HCT116 (cell line): ENCODE results near the gene NEDD4L. TPM values are rescaled to one million over a fixed set of nuclear protein-coding genes. Genes with fewer than 3 reads are reported as not detected.

Experiments
- ATAC-seq: fragments of 200-7000 bp; cut with Tn5 transposase; 2 replicates; pipeline ENCODE4 v1.9.1; 2020; ENCODE audit warnings: mild to moderate bottlenecking, moderate library complexity
- BruUV-seq: library from RNA; stranded (reverse); fragments of 400-500 nt; replicated peaks from 2 replicates; lab custom pipeline; 2021; lab: Mats Ljungman, UMichigan
- CTCF ChIA-PET: fragments of 300-600 bp; sonication (Branson Sonifier 250); formaldehyde crosslinking; loops from one replicate; lab custom pipeline; 2021; ENCODE audit warnings: antibody characterized with exemption; lab: Charles Lee
- POLR2A ChIA-PET: fragments of 300-600, 350-600 bp; sonication (Branson Sonifier 250); formaldehyde crosslinking; loops from one replicate; lab custom pipeline; 2021; ENCODE audit warnings: antibody characterized with exemption; lab: Charles Lee
- RAD21 ChIA-PET, 2 experiments: fragments of 300-600 bp; sonication (Branson Sonifier 250); formaldehyde crosslinking; loops; one replicate each; lab custom pipeline; 2023; ENCODE audit warnings: low total read pairs in 2 of 2; ENCODE audit not compliant: uncharacterized antibody in 2 of 2, unreplicated experiment in 2 of 2, low non-redundant PET in 1 of 2; lab: Charles Lee
- DNase-seq: peaks from one replicate; pipeline ENCODE4 v3.0.0-alpha.2; 2010; ENCODE audit warnings: low read depth, low spot score
- H2AFZ ChIP-seq: fragments of 200-600 bp; shearing (Covaris generic), sonication (generic); 2 replicates; pipeline ENCODE4 v1.6.1; 2017; ENCODE audit warnings: low read depth, mixed run types, mixed read lengths, antibody characterized with exemption, low read length; ENCODE audit not compliant: poor library complexity, severe bottlenecking
- H3K27ac ChIP-seq: 2 replicates; pipeline ENCODE4 v1.5.1; 2012; ENCODE audit warnings: low read depth, low read length
- H3K27me3 ChIP-seq: fragments of 200-600 bp; sonication (generic); 2 replicates; pipeline ENCODE4 v1.6.1; 2016; ENCODE audit warnings: mixed run types, low read length, mixed read lengths; ENCODE audit not compliant: insufficient read depth
- H3K36me3 ChIP-seq, 2 experiments: fragments of 200-500 bp in 1 of 2; fragments of 200-600 bp in 1 of 2; sonication (Bioruptor generic) in 1 of 2; sonication (generic) in 1 of 2; 2 replicates each; pipeline versions ENCODE4 v1.5.1 to v1.6.1; 2014 to 2016; ENCODE audit warnings: low read length in 2 of 2, inconsistent platforms in 1 of 2, mixed read lengths in 1 of 2, mixed run types in 1 of 2; ENCODE audit not compliant: insufficient read depth in 2 of 2, control insufficient read depth in 1 of 2
- H3K4me1 ChIP-seq, 2 experiments: fragments of 200-600 bp in 1 of 2; sonication (generic) in 1 of 2; 2 replicates each; pipeline versions ENCODE4 v1.5.1 to v1.6.1; 2012 to 2017; ENCODE audit warnings: low read length in 2 of 2, inconsistent platforms in 1 of 2, mild to moderate bottlenecking in 1 of 2, mixed read lengths in 1 of 2, mixed run types in 1 of 2, moderate library complexity in 1 of 2; ENCODE audit not compliant: insufficient read depth in 2 of 2, control insufficient read depth in 1 of 2
- H3K4me2 ChIP-seq: fragments of 200-600 bp; sonication (generic); 2 replicates; pipeline ENCODE4 v1.6.1; 2017; ENCODE audit warnings: mixed run types, low read length, mixed read lengths
- H3K4me3 ChIP-seq, 2 experiments: fragments of 200-600 bp in 1 of 2; sonication (generic) in 1 of 2; replicated peaks in 1 of 2; 2 replicates each; pipeline ENCODE4 v1.5.1; 2011 to 2016; ENCODE audit warnings: low read length in 2 of 2, control low read depth in 1 of 2, low read depth in 1 of 2, mild to moderate bottlenecking in 1 of 2, mixed read lengths in 1 of 2, mixed run types in 1 of 2
- H3K79me2 ChIP-seq: fragments of 200-600 bp; sonication (generic); 2 replicates; pipeline ENCODE4 v1.6.1; 2017; ENCODE audit warnings: mild to moderate bottlenecking, mixed run types, low read length, moderate library complexity, mixed read lengths; ENCODE audit not compliant: insufficient read depth
- H3K9ac ChIP-seq: fragments of 200-600 bp; sonication (generic); 2 replicates; pipeline ENCODE4 v1.6.1; 2016; ENCODE audit warnings: low read length, mixed read lengths
- H3K9me2 ChIP-seq: fragments of 200-600 bp; sonication (generic), shearing (Covaris generic); 2 replicates; pipeline ENCODE4 v1.6.1; 2017; ENCODE audit warnings: mixed run types, mild to moderate bottlenecking, moderate library complexity; ENCODE audit not compliant: insufficient read depth
- H3K9me3 ChIP-seq, 2 experiments: fragments of 200-500 bp in 1 of 2; fragments of 200-600 bp in 1 of 2; sonication (Bioruptor generic) in 1 of 2; sonication (generic) in 1 of 2; 2 replicates each; pipeline ENCODE4 v1.6.1; 2014 to 2017; ENCODE audit warnings: low read length in 2 of 2, mixed read lengths in 2 of 2, inconsistent platforms in 1 of 2, low read depth in 1 of 2, mild to moderate bottlenecking in 1 of 2, mixed run types in 1 of 2, moderate library complexity in 1 of 2; ENCODE audit not compliant: control insufficient read depth in 1 of 2, insufficient read depth in 1 of 2
- H4K20me1 ChIP-seq: fragments of 200-600 bp; sonication (generic), shearing (Covaris generic); 2 replicates; pipeline ENCODE4 v1.6.1; 2017; ENCODE audit warnings: mixed run types, mild to moderate bottlenecking, moderate library complexity; ENCODE audit not compliant: insufficient read depth
- ATF3 ChIP-seq: IDR thresholded peaks from 2 replicates; pipeline ENCODE4 v1.6.1; 2012
- CBX3 ChIP-seq: IDR thresholded peaks from 2 replicates; pipeline ENCODE4 v1.6.1; 2012; ENCODE audit warnings: low read depth
- CEBPB ChIP-seq: IDR thresholded peaks from 2 replicates; pipeline ENCODE4 v1.6.1; 2012; ENCODE audit warnings: low read depth
- CTCF ChIP-seq, 3 experiments: fragments of 200-600 bp in 1 of 3; sonication (generic) in 1 of 3; IDR thresholded peaks in 2 of 3; conservative IDR thresholded peaks in 1 of 3; 2 replicates each; pipeline ENCODE4 v1.5.1; 2012 to 2017; ENCODE audit warnings: low read depth in 2 of 3, low read length in 2 of 3, antibody characterized with exemption in 1 of 3, borderline replicate concordance in 1 of 3, control low read depth in 1 of 3, mild to moderate bottlenecking in 1 of 3, mixed read lengths in 1 of 3, mixed run types in 1 of 3, moderate library complexity in 1 of 3; ENCODE audit not compliant: insufficient read depth in 1 of 3
- EGR1 ChIP-seq: IDR thresholded peaks from 2 replicates; pipeline ENCODE4 v1.6.1; 2012; ENCODE audit warnings: low read depth
- EZH2 ChIP-seq: fragments of 200-600 bp; sonication (generic); IDR thresholded peaks from 2 replicates; pipeline ENCODE4 v1.6.1; 2017; ENCODE audit warnings: antibody characterized with exemption, mixed run types
- EZH2phosphoT487 ChIP-seq: fragments of 200-600 bp; IDR thresholded peaks from 2 replicates; pipeline ENCODE4 v1.6.1; 2018; ENCODE audit warnings: antibody characterized with exemption, borderline replicate concordance
- JUND ChIP-seq: IDR thresholded peaks from 2 replicates; pipeline ENCODE4 v1.6.1; 2012
- MAX ChIP-seq: IDR thresholded peaks from 2 replicates; pipeline ENCODE4 v1.6.1; 2012
- POLR2AphosphoS5 ChIP-seq: IDR thresholded peaks from 2 replicates; pipeline ENCODE4 v1.6.1; 2011; ENCODE audit warnings: mild to moderate bottlenecking, low read depth, low read length, moderate library complexity
- RAD21 ChIP-seq: IDR thresholded peaks from 2 replicates; pipeline ENCODE4 v1.6.1; 2012; ENCODE audit warnings: low read depth, mild to moderate bottlenecking
- SIN3A ChIP-seq: IDR thresholded peaks from 2 replicates; pipeline ENCODE4 v1.6.1; 2012; ENCODE audit warnings: low read depth
- SP1 ChIP-seq: IDR thresholded peaks from 2 replicates; pipeline ENCODE4 v1.6.1; 2012; ENCODE audit warnings: low read depth
- SRF ChIP-seq: IDR thresholded peaks from 2 replicates; pipeline ENCODE4 v1.6.1; 2012; ENCODE audit warnings: low read depth
- TCF7L2 ChIP-seq: IDR thresholded peaks from 2 replicates; pipeline ENCODE4 v1.7.0; 2011; ENCODE audit warnings: borderline replicate concordance, inconsistent platforms; ENCODE audit not compliant: insufficient read depth, insufficient read length; ENCODE audit errors: extremely low read depth
- YY1 ChIP-seq: IDR thresholded peaks from 2 replicates; pipeline ENCODE4 v1.6.1; 2011; ENCODE audit warnings: low read length, low read depth, moderate library complexity, mild to moderate bottlenecking; ENCODE audit not compliant: insufficient replicate concordance; ENCODE audit errors: extremely low read depth
- ZBTB33 ChIP-seq: IDR thresholded peaks from 2 replicates; pipeline ENCODE4 v1.6.1; 2011; ENCODE audit warnings: mild to moderate bottlenecking, low read length, moderate library complexity; ENCODE audit not compliant: insufficient replicate concordance; ENCODE audit errors: extremely low read depth
- ZFX ChIP-seq: fragments of 450-650 bp; IDR thresholded peaks from 2 replicates; pipeline ENCODE4 v1.6.1; 2017
- ZNF274 ChIP-seq: fragments of 200-500 bp; sonication (Bioruptor generic); IDR thresholded peaks from 2 replicates; pipeline ENCODE4 v1.6.1; 2014; ENCODE audit warnings: mild to moderate bottlenecking, low read depth, low read length, inconsistent platforms
- intact Hi-C: fragments of 100-400 bp; cut with micrococcal nuclease; formaldehyde crosslinking; loops from 2 replicates; pipeline ENCODE4 v1.10.0; 2022
- total RNA-seq: library from RNA; stranded (reverse); gene quantifications from one replicate; pipeline ENCODE4 v1.2.1, GENCODE V29; 2021; ENCODE audit not compliant: unreplicated experiment

The NEDD4L gene
- total RNA-seq, 1 experiment from 2014 or later = 41.5 TPM

GRCh38 chr18:58253318-58253717 lies 209.3 kb downstream of the NEDD4L start:
- no peak overlapping the region for H3K4me3 ChIP-seq
- BruUV-seq = no TSS peak
- no peaks in the 10 kb centered on the region for H3K9me2 ChIP-seq
- intact Hi-C loops = no loop called here
- no peak for TF ChIP-seq ZFX
- TF ChIP-seq TCF7L2 = no peak
- no peak for TF ChIP-seq SIN3A
- TF ChIP-seq ZNF274 = no peak
- TF ChIP-seq MAX = no peak
- TF ChIP-seq JUND = no peak
- no peak for TF ChIP-seq EZH2
- no peak for TF ChIP-seq EGR1
- TF ChIP-seq EZH2phosphoT487 = no peak
- TF ChIP-seq CEBPB = no peak
- no peak for TF ChIP-seq SRF
- TF ChIP-seq POLR2AphosphoS5 = no peak
- TF ChIP-seq SP1 = no peak
- TF ChIP-seq RAD21 = no peak
- no peak for TF ChIP-seq CBX3
- no peak for TF ChIP-seq YY1
- no peak for TF ChIP-seq ATF3
- TF ChIP-seq ZBTB33 = no peak
- TF ChIP-seq CTCF (IDR thresholded peaks at IDR 0.05 in 2 of 3, conservative IDR thresholded peaks at IDR 0.05 in 1 of 3; ENCODE audit: borderline replicate concordance in 1 of 3, insufficient read depth in 1 of 3, low read depth in 2 of 3, low read length in 2 of 3) = no peak
- no peaks in the 10 kb centered on the region for H3K27me3 ChIP-seq
- H3K4me2 ChIP-seq = no peak overlapping the region
- ChIA-PET RAD21 (no interaction called here), CTCF (no interaction called here), POLR2A (no interaction called here)
- H3K9me3 ChIP-seq = no peaks in the 10 kb centered on the region
- 0 out of 2 replicates have a peak, but pooled peaks cover 4% of the 10 kb centered on the region for H4K20me1 ChIP-seq
- no peaks in the 10 kb centered on the region for H3K36me3 ChIP-seq
- no peak overlapping the region for H2AFZ ChIP-seq
- no peak overlapping the region for H3K27ac ChIP-seq
- no peak overlapping the region for H3K9ac ChIP-seq
- ATAC-seq = no peak
- no peak for DNase-seq
- no peaks in the 10 kb centered on the region for H3K79me2 ChIP-seq
- no peaks in the 10 kb centered on the region for H3K4me1 ChIP-seq
